Posterior cingulate gyrus (tissue), 11 donors: ENCODE measurements around the gene DNAJC19.
"Not testable (repeated sequence)": the region's sequence is repeated elsewhere in the genome, so short reads cannot be mapped to it uniquely, and the experiment has no call there.

Experiments
- DNase-seq, 10 donors: peaks; one replicate each; pipeline versions ENCODE4 v3.0.0 to v3.0.0-alpha.2; 2020 to 2021; ENCODE audit warnings: mixed read lengths in 3 of 10
- intact Hi-C: fragments of 100-400 bp; cut with DNase I; formaldehyde crosslinking; loops from one replicate; pipeline ENCODE4 v1.15.1; 2023

Gene DNAJC19

DNA sequence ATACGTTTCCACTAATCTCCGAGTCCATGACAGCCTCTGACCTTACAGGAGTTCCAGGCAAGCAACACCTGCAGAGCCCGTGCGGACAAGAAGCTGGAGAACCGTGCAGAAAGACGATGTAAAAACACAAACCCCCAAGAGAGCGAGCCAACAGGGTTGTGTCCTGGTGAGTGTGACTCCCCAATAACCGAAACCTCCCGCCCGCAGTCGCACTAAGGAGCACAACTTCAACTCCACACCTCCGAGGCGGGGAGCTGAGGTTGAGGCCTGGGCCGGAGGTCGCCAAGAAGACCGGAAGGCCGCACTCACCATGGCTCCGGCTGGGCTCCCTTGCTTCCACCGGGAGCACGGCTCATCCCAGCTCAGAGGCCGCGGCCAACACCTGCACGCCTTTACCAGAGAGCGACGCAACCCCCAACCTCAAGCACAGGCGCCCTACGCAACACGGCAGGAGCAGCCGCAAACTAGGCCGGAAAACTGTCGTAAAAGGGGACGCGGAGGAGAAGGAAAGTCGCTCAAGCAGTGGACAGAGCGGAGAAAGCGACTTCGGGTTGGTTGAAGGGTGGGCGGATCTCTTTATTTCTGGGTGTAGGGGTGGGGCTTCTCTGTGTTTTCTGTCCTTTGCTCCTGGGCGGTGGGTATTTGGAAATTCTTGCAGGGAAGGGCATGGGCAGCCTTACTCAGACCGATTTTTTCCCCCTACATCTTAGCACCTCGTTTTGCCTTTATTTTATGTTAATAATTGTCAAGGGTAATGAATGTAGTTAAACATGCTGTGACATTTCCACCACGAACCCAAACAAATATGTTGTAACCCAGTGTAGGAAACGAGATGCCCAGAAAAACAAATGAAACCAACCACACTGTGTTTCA lies at the start of gene DNAJC19:
DNAJC19 (minus strand) TSS at position 446 of the 873 bp plus-strand sequence; CDS start at position 312, 134 bp downstream.
- intact Hi-C loops, result loop anchor here (2.0 kb wide), 1 partner anchor 77 kb away; the partner anchor contains the start of gene FXR1
- peak; percentile 88 to 98 (median 92) for DNase-seq

GRCh38 chr3:181030948-181031347 lies 41.4 kb upstream of the DNAJC19 start:
- intact Hi-C loops, result no loop called here
- no peak for DNase-seq

DNA sequence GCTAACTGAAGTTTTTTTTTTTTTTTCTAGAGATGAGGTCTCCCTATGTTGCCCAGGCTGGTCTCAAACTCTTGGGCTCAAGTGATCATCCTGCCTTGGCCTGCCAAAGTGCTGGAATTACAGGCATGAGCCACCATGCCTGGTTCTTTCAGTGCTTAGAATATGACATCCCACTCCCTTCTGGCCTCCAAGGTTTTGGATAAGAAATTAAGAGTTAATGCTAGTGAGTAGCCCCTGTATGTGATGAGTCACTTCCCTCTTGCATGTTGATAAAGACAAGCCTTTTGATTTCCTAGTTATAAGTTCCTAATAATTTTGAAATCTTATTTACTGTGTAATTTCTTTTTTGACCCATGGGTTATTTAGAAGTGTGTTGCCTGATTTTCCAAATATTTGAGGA lies 35.7 kb upstream of the DNAJC19 start:
- no peak for DNase-seq

GRCh38 chr3:181017690-181018089 lies 28.2 kb upstream of the DNAJC19 start:
- intact Hi-C loops, result no loop called here
- no peak for DNase-seq

More for the DNA sequence above, 35.7 kb upstream of the DNAJC19 start:
- intact Hi-C loops, result no loop called here

DNA sequence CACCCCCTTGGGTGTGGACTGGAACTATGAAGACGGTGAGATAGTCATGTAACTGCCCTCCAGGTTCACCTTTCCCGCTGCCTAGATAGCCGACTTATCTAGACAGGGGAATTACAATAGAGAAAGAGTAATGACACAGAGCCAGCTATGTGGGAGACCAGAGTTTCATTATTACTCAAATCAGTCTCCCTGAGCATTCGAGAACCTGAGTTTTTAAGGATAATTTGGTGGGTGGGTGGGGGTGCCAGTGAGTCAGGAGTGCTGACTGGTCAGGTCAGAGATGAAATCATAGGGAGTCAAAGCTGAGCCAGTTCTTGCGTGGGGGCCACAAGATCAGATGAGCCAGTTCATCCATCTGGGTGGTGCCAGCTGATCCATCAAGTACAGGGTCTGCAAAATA lies 19.7 kb upstream of the DNAJC19 start:
- DNase-seq, result no peak
- intact Hi-C loops, result no loop called here

DNA sequence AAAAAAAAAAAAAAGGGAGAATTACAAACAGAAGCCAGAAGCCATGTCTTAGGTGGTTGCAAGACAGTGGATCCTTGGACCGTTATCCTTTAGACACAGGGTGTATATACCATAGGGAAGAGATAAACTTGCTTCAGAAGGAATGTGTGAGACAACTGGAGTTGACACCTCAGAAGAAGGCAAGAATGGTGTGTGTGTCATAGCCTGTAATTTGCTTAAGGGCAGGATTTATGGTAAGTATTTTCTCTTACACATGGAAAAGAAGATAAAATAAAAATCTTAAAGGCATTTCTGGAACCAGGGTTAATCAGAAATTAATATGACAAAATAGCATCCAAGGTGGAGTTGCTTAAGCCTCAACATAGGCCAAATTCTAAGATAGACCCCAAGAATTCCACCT lies 19.3 kb upstream of the DNAJC19 start:
- intact Hi-C loops, result no loop called here
- no peak for DNase-seq

DNA sequence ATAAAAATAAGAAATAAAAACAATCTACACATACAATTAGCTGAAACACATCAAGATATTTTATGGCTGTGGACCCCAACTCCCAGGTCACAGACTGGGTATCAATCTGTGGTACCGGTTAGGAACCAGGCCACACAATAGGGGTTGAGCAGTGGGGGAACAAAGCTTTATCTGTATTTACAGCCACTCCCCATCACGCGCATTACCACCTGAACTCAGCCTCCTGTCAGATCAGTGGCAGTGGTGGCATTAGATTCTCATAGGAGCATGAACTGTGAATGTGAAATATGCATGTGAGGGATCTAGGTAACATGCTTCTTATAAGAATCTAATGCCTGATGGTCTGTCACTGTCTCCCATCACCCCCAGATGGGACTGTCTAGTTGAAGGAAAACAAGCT lies 17.7 kb upstream of the DNAJC19 start:
- DNase-seq, result no peak
- intact Hi-C loops, result no loop called here

- no peak for DNase-seq
- intact Hi-C loops, result no loop called here
These were observed 17.0 kb upstream of the DNAJC19 start for GRCh38 chr3:181006541-181006940.

- intact Hi-C loops, DNase-seq: not testable (repeated sequence)
These were observed 13.9 kb upstream of the DNAJC19 start for GRCh38 chr3:181003469-181003868.

GRCh38 chr3:181002331-181002730 lies 12.8 kb upstream of the DNAJC19 start:
- DNase-seq, intact Hi-C loops: not testable (repeated sequence)

DNA sequence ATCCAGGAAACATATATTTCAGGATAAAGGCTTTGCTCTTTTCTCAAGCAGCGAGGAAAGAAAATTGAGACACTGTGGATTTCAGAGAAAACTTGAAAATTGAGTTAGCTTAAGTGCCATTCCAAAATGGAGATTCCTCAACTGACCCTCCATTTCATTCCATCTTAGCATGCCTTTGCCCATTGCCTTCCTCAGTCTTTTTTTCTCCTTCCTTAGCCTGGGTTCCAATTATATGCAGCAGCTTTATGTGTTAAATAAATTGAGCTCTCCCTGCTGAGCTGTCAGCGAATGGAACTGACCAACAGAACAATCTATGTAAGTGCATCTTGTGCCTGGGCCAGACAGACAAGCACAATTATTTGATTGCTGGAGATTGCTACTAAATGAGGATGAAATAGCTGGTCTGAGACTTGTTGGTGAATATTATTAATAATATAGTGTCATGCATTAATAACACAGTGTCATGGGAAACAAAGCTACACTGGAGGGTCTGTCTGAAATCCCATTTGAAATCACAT lies 6.9 kb upstream of the DNAJC19 start:
- intact Hi-C loops, result no loop called here
- no peak for DNase-seq

- no peak for DNase-seq
These were observed 969 bp upstream of the DNAJC19 start for GRCh38 chr3:180990505-180990904.

DNA sequence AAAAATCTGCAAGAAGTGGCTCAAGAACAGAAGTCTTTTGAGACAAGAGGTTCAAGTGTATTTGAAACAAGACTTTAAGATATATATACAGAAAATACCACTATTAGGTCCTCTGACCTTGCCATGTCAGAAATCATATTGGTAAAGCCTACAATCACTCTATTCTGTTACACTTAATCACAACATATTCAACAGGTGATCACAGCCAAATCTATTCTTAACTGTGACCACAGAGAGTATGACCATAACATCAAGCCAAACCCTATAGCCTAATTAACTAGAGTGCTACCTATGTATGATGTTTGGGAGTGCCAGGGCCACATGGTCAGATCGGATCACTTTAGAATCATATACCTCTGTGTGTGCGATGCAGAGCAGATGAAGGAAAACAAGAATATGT lies 2.2 kb downstream of the DNAJC19 start:
- intact Hi-C loops, result no loop called here
- no peak for DNase-seq

More at GRCh38 chr3:180990505-180990904, 969 bp upstream of the DNAJC19 start:
- intact Hi-C loops, result no loop called here

DNA sequence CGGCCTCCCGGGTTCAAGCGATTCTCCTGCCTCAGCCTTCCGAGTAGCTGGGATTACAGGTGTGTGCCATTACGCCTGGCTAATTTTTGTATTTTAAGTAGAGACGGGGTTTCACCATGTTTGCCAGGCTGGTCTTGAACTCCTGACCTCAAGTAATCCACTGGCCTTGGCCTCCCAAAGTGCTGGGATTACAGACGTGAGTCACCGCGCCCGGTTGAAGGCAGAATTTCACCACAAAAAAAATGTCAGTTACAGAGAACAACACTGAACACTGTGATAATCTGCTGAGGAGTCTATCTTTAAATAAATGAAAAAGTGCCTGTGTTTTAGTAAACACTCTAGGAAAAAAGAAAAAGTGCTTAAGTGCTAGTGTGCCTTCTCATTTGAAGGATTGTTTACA lies 3.2 kb downstream of the DNAJC19 start:
- intact Hi-C loops, DNase-seq: not testable (repeated sequence)

GRCh38 chr3:180983136-180983535 lies 6.4 kb downstream of the DNAJC19 start:
- no peak for DNase-seq
- intact Hi-C loops, result no loop called here

- intact Hi-C loops, result no loop called here
- no peak for DNase-seq
These were observed 7.6 kb downstream of the DNAJC19 start for GRCh38 chr3:180981912-180982311.

DNA sequence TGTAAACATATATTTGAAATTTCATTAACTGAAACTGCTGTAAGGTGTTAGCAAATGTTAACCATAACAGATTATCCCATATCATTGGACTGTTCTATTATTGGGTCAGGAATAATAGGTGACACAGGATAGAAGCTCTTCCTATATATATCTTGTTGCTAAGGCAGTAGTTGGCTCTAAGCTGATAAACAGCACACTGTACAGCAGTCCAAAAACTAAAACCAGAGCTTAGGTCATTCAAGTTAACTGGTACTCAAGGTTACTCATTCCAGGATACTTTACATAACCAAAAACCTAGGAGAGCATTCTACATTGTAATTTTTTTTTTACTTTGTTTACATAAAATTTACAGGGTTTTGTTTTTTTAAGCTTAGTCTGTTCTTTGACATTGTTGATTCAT lies 8.9 kb downstream of the DNAJC19 start:
- DNase-seq, result no peak
- intact Hi-C loops, result no loop called here

GRCh38 chr3:180979961-180980360 lies 9.6 kb downstream of the DNAJC19 start:
- intact Hi-C loops, result no loop called here

DNA sequence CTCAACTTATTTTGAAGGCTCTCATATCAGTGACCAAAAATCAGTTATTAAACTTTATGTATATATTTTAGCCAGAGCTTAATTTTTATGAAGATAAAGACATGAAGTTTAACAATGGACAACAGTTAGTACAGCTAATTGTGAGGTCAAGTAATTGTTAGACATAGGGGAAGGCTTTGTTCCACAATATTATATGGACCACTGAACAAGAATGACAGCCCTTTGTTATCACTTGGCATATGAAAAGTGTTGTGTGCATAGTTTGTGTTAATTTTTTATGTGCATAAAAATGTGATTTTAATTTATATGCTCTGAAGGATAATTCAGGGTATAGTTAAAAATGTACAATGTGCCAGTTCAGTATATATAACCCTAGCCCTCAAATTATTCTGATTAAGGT lies 12.0 kb downstream of the DNAJC19 start:
- DNase-seq, result no peak
- intact Hi-C loops, result no loop called here

More at GRCh38 chr3:180979961-180980360, 9.6 kb downstream of the DNAJC19 start:
- no peak for DNase-seq

DNA sequence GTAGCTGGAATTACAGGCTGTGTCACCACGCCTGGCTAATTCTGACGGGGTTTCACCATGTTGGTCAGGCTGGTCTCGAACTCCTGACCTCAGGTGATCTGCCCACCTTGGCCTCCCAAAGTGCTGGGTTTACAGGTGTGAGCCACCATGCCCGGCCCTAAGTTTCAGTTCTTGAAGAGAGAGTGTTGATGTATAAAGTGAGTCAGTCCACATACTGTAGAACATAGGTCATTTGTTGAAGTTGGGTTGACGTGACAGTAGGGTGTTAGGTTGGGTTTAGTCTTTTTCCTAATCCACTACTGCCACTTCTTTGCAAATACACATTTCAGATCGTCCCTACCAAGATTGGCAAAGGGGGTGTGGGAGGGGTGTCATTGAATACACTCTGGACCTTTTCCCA lies 15.2 kb downstream of the DNAJC19 start:
- intact Hi-C loops, result no loop called here
- no peak for DNase-seq

- no peak for DNase-seq
- intact Hi-C loops, result no loop called here
These were observed 16.0 kb downstream of the DNAJC19 start for GRCh38 chr3:180973543-180973942.

DNA sequence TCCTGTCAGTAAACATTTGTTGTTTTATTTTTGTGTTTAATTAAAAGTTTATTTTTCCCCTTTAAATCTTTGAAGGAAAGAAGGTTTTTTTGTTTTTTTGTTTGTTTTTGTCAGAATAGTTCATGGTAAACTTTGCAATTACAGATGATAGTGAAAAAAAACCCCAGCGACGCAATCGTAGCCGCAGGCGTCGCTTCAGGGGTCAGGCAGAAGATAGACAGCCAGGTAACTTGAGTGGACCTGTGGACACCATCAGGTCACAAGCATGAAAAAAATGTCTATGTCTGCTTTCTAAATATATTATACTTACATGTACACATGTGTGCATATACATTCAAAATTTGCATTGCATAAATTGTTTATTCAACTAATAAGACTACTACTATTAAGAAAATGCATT lies 18.6 kb downstream of the DNAJC19 start:
- intact Hi-C loops, result no loop called here
- no peak for DNase-seq
